ENCODE measurements around the gene SMPD3. TPM values are rescaled to one million over a fixed set of nuclear protein-coding genes. Genes with fewer than 3 reads are reported as not detected.

Gene SMPD3
- total and polyA plus RNA-seq, 8 donors, result 0.83 to 5.5 (median 2.2) TPM

DNA sequence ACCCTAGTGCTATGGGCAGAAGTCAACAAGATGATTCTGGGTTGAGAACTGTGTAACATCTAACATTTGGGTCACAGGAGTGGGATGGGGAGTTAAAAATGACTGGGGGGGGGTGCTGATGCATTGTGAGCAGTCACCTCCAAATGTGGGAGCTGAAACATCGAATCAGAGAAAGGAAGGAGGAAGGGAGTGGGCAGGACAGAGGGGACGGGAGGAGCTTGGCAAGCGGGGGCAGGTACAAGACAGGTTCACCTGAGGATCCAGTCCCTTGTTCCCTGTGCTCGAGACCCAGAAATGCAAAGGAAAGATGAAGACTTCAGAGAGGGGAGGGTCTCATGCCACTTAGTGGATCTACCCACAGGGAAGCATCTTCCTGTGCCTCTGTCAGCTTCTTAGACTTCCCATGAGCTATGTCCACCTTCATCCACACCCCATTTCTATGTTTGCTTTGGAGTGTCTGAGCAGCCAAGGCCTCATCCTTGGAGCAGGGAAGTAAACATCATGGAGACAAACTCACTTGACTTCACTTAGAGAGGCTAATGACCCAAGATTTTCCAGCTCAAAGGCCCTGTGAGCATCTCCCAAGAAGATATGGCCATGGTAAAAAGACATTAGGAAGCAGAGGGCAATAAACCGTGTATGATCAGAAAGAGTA, 20.5 kb downstream of the SMPD3 start:
- H3K4me3 ChIP-seq, result no peak overlapping the region
- FAIRE-seq (no peak), DNase-seq (no peak), ATAC-seq (no peak)
- 86 to 89% methylated on average over 5 of the region's 5 CpGs for WGBS, 2 donors
- no peak overlapping the region for H3K27ac ChIP-seq
- no peaks in the 10 kb centered on the region for H3K9me3 ChIP-seq
- intact Hi-C loops (cut with DNase I), result no loop called here
- H3K27me3 ChIP-seq, result no peaks in the 10 kb centered on the region
- no peaks in the 10 kb centered on the region for H3K36me3 ChIP-seq
- TF ChIP-seq CTCF (IDR thresholded peaks at IDR 0.05), result no peak
- H3K4me1 ChIP-seq, result no peaks in the 10 kb centered on the region

DNA sequence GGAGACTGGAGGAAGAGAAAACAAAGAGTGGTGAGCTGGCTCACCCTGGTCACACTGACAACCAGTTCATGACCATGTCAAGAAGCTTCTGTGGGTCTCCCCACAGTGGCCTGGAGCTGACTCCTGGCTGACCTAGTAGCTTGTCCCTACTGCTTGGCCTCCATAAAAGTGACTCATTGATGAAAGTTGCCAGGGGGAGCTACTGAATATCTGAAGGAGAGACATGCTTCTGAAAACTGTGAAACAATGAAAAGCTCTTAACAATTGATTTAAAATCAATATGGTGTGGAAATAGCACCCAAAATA, 22.0 kb downstream of the SMPD3 start:
- H3K9me3 ChIP-seq, result no peaks in the 10 kb centered on the region
- intact Hi-C loops (cut with DNase I), result no loop called here
- no peaks in the 10 kb centered on the region for H3K36me3 ChIP-seq
- TF ChIP-seq CTCF (IDR thresholded peaks at IDR 0.05), result no peak
- ATAC-seq (peak in 3 of 4 donors; percentile 55 to 85 (median 60)), FAIRE-seq (no peak), DNase-seq (no peak)
- no peak overlapping the region for H3K4me3 ChIP-seq
- H3K27ac ChIP-seq, result no peak overlapping the region
- no peaks in the 10 kb centered on the region for H3K27me3 ChIP-seq
- H3K4me1 ChIP-seq, result no peaks in the 10 kb centered on the region

DNA sequence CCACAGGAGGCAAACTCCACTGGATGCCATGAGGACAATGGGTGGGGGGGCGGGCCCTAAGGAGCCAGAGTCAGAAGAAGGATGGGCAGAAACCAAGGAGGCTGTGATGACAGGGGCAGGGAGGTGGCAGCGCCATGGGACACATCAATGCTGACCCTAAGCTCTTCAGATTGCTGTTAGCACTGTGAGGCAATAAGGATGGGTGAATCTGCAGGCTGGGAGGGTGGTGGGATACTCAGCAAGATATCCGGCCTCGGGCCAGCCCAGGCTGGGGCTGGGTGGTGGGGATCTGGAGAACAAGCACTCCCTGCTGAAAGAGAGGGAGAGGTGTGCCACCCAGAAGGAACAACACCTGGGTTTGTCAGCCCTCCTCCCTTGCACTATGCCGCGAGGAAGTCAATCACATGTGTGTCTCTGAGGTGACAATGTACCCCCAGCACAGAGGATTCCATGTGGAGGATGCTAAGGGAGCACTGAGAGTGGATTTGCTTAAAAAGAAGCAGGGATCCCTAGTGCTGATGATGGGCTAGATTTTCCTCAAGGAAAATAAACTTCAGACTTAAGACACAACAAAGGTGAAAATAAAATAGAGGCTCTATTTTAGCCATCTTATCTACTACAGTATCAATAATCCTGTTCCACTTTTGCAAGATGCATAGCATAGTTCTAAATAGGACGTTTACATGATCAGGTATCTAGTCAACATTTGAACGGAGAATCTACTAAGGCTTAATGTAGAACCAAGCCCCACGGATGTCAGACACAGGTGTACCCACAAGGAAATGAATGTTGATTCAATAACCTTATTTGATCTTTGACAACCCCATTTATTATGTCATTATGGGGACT, 22.6 kb downstream of the SMPD3 start:
- WGBS, 2 donors, result 57% methylated on average over 9 of the region's 9 CpGs
- Histone ChIP-seq H3K4me1 (no peaks in the 10 kb centered on the region), H3K27me3 (no peaks in the 10 kb centered on the region), H3K27ac (no peak overlapping the region), H3K9me3 (no peaks in the 10 kb centered on the region), H3K4me3 (no peak overlapping the region), H3K36me3 (no peaks in the 10 kb centered on the region)
- DNase-seq, result no peak
- no peak for FAIRE-seq
- intact Hi-C loops (cut with DNase I), result no loop called here
- peak in 1 of 4 donors; percentile 16 for ATAC-seq
- TF ChIP-seq CTCF (IDR thresholded peaks at IDR 0.05), result no peak

- ATAC-seq (no peak), DNase-seq (no peak), FAIRE-seq (no peak)
- no peaks in the 10 kb centered on the region for H3K9me3 ChIP-seq
- H3K27me3 ChIP-seq, result no peaks in the 10 kb centered on the region
- intact Hi-C loops (cut with DNase I), result no loop called here
- H3K4me1 ChIP-seq, result peaks cover 0 to 1% (median under 1%) of the 10 kb centered on the region in 3 donors
- no peak for TF ChIP-seq CTCF (IDR thresholded peaks at IDR 0.05)
- 77 to 85% methylated on average over 5 of the region's 5 CpGs for WGBS, 2 donors
- no peak overlapping the region for H3K4me3 ChIP-seq
- no peaks in the 10 kb centered on the region for H3K36me3 ChIP-seq
- no peak overlapping the region for H3K27ac ChIP-seq
These were observed 24.5 kb downstream of the SMPD3 start for GRCh38 chr16:68423771-68424170.

GRCh38 chr16:68422396-68422960, 25.8 kb downstream of the SMPD3 start:
- FAIRE-seq (no peak), DNase-seq (no peak), ATAC-seq (no peak)
- Histone ChIP-seq H3K27me3 (no peaks in the 10 kb centered on the region), H3K9me3 (no peaks in the 10 kb centered on the region), H3K36me3 (no peaks in the 10 kb centered on the region), H3K4me1 (peaks cover 11 to 14% (median 13%) of the 10 kb centered on the region in 3 donors), H3K27ac (no peak overlapping the region), H3K4me3 (no peak overlapping the region)
- intact Hi-C loops (cut with DNase I), result no loop called here
- 86 to 88% methylated on average over 4 of the region's 4 CpGs for WGBS, 2 donors
- TF ChIP-seq CTCF (IDR thresholded peaks at IDR 0.05), result no peak
